NCI-H510A (cell line): ENCODE measurements around the gene CCZ1.
"Not testable (repeated sequence)": the region's sequence is repeated elsewhere in the genome, so short reads cannot be mapped to it uniquely, and the experiment has no call there.

Source experiments
- DNase-seq: peaks from one replicate; lab custom pipeline; 2025; lab: John Stamatoyannopoulos, UW

CCZ1 gene

GRCh38 chr7:5898480-5899224 lies at the start of gene CCZ1:
TSS of gene CCZ1 (plus strand) at chr7:5898733. CDS start at chr7:5898800, 67 bp downstream.
- peak; percentile 31 for DNase-seq

DNA sequence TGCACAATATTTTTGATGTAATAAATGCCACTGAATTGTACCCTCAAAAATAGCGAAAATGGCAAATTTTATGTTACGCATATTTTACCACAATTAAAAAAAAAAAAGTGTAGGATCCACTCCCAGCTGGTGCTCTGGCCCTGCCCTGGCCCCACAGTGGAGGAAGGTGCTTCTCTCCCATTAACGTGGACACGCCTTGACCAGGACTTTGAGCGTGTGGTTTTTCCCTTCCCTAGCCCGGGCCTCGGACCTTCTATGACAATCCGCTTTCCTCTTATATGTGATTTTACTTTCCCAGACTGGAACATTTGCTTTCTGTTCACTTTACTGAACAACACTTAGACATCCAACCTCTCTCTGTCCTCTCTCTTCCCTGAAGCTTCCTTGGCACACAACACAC lies 47.6 kb upstream of the CCZ1 start:
- DNase-seq: no peak

DNA sequence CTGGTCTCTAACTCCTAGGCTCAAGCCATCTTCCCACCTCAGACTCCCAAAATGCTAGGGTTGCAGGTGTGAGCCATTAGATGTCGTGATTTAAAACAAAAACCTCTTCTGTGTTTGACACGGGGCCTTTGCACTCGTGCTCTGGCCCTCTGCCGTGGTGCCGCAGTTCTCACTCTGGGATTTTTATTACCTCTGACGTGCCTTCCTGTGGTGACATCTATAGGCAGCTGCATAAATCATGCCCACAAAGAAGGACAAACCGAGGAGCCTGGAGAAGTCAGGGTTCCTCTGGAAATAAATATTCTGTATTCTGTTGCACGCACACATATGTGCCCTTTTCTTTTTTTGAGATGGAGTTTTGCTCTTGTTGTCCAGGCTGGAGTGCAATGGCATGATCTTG lies 43.8 kb upstream of the CCZ1 start:
- no peak for DNase-seq

DNA sequence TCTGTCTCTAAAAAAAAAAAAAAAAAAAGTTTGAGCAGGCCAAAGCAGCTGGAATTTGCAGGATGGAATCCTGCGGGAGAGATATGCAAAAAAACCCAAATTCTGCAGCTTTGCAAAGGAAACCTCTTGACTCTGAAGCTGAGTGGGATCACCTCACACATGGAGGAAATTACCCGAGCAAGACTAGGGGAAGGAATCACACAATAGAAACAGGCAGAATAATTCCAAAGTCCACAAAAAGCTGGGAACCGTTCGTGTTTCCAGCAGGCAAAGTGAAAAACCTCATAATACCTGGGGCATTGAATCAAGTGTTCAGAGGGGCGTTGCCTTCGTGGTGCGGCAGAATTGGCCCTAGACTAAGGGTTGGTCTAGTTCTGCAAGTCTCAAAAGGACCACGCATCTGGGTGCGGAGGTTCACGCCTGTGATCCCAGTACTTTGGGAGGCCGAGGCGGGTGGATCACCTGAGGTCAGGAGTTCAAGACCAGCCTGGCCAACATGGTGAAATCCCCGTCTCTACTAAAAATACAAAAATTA lies 41.4 kb upstream of the CCZ1 start:
- DNase-seq: not testable (repeated sequence)

DNA sequence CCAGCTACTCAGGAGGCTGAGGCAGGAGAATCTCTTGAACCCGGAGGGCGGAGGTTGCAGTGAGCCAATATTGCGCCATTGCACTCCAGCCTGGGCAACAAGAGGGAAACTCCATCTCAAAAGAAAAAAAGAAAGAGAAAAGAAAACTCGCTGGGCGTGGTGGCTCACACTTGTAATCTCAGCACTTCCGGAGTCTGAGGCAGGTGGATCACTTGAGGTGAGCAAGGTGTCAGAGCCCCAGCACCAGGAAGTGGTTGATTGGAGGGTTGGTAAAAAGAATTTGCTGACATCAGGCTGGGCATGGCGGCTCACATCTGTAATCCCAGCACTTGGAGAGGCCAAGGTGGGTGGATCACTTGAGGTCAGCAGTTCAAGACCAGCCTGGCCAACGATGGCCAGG lies 40.0 kb upstream of the CCZ1 start:
- DNase-seq: peak; percentile 13

- not testable (repeated sequence) for DNase-seq
Observed at GRCh38 chr7:5861281-5861680, 37.3 kb upstream of the CCZ1 start.

GRCh38 chr7:5862753-5863366 lies 35.7 kb upstream of the CCZ1 start:
- not testable (repeated sequence) for DNase-seq

DNA sequence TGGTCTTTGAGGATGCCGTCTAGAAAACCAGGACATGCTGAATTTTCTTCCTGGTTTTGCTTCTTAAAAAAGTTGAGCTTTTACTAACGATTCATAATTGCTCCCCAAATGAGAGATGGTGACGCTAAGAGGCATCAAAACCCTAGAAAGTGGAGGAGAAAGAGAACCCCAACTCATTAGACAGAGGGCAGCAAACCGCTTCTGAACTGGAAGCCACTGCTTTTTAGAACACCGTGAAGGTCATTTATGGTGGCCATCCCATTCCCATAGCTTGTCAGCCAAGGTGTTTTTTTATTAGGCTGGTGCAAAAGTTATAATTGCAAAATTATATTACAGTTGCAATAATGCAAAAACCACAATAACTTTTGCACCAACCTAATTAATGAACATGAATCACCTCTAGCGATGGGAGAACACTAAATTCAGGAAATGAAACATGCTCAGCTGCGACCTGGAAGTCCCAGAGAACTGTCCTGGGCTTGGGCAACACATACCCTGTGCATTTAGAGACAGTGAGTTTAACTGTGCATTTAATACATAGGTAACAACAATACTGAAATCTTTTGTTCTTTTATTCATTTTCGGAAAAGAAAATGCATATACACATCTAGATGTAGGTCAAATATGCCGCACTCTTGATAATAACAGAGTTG lies 33.1 kb upstream of the CCZ1 start:
- DNase-seq: not testable (repeated sequence)

DNA sequence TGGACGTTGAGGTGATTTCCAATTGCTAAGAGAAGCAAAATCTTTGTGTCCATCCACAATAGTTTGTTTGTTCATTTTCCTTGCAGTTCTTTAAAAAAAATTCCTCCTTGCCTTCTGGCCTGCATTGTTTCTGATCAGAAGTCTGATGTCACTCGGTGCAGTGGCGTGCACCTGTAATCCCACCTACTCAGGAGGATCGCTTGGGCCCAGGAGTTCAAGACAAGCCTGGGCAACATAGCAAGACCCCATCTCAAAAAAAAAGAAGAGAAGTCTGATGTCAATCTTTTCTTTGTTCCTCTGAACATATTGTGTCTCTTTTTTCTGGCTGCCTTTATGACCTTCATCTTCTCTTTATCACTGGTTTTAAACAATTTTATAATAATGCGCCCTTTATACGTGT lies 31.5 kb upstream of the CCZ1 start:
- no peak for DNase-seq

DNA sequence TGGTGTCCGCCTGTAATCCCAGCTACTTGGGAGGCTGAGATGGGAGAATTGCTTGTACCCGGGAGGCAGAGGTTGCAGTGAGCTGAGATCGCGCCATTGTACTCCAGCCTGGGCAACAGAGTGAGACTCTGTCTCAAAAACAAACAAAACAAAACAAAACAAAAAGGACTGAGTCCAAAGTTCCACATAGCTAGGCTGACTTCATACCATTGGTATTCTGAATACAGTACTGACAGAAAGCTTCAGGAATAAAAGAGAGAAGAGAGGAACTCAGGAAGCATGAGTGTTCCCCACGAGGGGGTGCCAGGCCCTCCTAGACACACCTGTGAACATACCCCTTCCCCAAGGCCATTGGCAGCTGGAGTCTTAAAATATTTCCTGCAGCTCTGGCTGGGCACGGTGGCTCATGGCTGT lies 29.6 kb upstream of the CCZ1 start:
- DNase-seq: not testable (repeated sequence)

DNA sequence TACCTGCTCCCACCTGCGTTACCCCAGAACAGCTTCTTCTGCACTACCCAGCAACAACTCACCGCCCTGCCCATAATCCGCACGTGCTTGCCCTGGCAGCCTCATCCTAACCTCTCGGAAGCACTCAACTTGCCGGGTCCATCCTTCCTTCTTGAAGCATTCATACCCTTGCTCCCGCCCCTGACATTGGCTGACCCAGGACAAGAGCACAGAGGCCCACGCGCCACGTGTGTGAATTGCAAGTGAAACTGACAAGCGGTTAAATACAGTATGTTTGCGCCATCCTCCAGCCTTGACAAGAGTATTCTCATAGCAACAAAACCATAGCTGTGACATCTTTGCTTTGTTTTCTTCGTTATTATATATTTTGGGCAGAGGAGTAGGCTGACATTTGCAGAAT lies 28.8 kb upstream of the CCZ1 start:
- no peak for DNase-seq

DNA sequence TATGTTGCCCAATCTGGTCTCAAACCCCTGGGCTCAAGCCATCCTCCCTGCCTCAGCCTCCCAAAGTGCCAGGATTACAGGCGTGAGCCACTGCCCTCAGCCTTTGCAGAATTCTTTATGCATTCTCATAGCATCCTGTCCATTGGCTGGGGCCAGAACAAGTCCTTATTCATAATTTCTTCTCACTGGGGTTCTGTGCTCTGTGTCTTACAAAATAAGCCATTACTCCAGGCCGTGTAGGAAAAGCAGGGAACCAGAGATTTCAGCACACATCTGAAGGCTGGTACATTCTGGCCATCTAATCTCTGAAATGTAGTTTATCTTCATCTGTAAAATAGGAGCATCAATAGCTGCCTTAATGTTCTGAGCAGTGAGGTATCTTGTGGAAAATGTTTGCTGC lies 28.2 kb upstream of the CCZ1 start:
- no peak for DNase-seq

DNA sequence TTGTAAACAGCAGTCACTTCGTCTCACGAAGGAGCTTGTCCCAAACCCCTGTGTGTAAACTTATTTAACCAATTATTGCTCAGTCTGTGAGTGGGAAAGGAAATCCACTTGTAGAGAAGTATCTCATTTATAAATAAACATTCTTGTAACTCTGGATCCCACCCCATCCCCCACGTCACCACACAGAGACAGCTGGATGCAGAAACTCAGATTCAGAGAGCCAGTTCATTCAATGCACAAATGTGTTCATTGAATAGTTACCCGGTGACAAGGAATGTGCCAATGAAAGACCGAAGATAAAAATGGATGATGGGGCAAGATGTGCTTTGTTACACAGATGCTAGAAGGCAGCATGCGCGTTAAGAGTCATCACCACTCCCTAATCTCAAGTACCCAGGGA lies 26.2 kb upstream of the CCZ1 start:
- no peak for DNase-seq

GRCh38 chr7:5879591-5879990 lies 18.9 kb upstream of the CCZ1 start:
- not testable (repeated sequence) for DNase-seq

DNA sequence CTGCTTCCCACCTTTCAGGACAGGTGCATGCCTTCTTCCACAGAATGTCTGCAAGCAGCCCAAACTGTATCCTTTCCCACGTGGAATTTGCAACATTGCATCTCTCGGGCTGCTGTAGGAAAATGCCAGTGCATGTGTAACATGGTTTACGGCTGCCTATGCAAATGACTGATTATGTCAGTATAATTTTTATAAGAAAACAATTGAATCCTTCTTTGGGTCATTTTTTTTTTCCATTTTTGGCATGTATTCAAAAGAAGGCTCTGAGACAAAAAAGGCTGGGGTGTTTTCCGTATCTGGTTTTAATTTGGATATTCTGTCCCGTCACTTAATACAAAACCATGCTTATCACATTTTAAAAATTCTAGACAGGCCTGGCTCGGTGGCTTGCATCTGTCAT lies 18.4 kb upstream of the CCZ1 start:
- DNase-seq: not testable (repeated sequence)

DNA sequence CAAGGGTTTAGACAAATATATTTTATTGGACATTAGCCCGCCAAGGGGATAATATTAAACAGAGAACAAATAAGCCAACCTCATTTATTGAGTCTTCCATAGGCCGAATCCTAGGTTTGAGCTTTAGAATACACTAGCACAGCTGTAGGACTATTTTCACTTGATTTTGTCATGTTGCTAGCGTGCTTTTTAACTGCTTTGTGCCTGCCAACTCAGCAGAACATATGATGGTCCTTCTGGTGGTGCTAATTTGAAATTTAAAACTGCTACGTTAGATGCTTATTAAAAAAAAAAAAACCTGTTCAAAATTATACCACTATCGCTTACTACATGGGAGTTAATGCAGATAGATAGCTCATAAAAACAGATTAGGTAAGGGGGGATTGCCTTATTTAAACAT lies 14.1 kb upstream of the CCZ1 start:
- DNase-seq: not testable (repeated sequence)

- not testable (repeated sequence) for DNase-seq
Observed at GRCh38 chr7:5888021-5888420, 10.5 kb upstream of the CCZ1 start.

- not testable (repeated sequence) for DNase-seq
Observed at GRCh38 chr7:5890244-5890643, 8.3 kb upstream of the CCZ1 start.

- no peak for DNase-seq
Observed at GRCh38 chr7:5892498-5892897, 6.0 kb upstream of the CCZ1 start.

DNA sequence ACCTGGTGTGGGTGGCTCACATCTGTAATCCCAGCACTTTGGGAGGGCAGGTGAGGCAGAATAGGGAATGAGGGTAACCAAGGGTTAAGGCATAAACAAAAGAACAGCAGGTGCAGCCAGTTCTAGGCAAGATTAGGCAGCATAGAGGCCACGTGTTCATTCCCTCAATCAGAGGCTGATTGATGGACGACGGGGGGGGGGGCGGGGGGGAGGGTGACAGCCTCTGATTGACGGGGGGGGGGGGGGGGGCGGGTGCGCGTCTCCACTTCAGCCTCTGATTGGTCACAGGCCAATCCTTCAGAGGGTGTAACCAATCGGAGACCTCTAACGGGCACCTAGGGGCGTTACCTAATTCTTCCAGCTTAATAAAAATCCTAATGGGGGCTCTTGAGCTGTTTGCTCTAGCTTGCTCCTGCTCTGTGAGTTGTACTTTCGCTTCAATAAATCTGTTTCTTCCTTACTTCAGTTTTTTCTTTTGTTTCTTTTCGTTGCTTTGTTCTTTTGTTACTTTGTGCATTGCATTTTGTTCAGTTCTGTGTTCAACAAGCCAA lies 1.1 kb upstream of the CCZ1 start:
- not testable (repeated sequence) for DNase-seq

GRCh38 chr7:5903002-5903401 lies 4.5 kb downstream of the CCZ1 start:
- DNase-seq: not testable (repeated sequence)

- not testable (repeated sequence) for DNase-seq
Observed at GRCh38 chr7:5904726-5905125, 6.2 kb downstream of the CCZ1 start.

- DNase-seq: not testable (repeated sequence)
Observed at GRCh38 chr7:5908835-5909234, 10.3 kb downstream of the CCZ1 start.
